ENCODE measurements around the gene NTM. TPM values are rescaled to one million over a fixed set of nuclear protein-coding genes. Genes with fewer than 3 reads are reported as not detected.

The NTM gene
- total and polyA plus RNA-seq, 12 donors: 0.43 to 3.0 (median 1.3) TPM

- no peaks in the 10 kb centered on the region for H3K36me3 ChIP-seq
- H3K4me1 ChIP-seq: peaks cover 0 to 5% (median 0%) of the 10 kb centered on the region in 9 donors
- H3K27me3 ChIP-seq: peaks cover 0 to 80% (median 51%) of the 10 kb centered on the region in 7 donors
- H3K4me3 ChIP-seq: no peak overlapping the region
- intact Hi-C loops (cut with DNase I): loop anchor here in 1 of 10 donors (5.0 kb wide), 1 partner anchor 120 kb away; no protein-coding TSS in a partner anchor
- TF ChIP-seq CTCF (IDR thresholded peaks at IDR 0.05): no peak
- WGBS, 2 donors: 76 to 84% methylated on average over 5 of the region's 5 CpGs
- no peak overlapping the region for H3K27ac ChIP-seq
- ATAC-seq (no peak), DNase-seq (no peak)
- no peaks in the 10 kb centered on the region for H3K9me3 ChIP-seq
These were observed 537.0 kb downstream of the NTM start for GRCh38 chr11:131907371-131907770.

- ATAC-seq: no peak
These were observed 537.9 kb downstream of the NTM start for GRCh38 chr11:131908316-131908715.

GRCh38 chr11:131909426-131910177 is 539.2 kb downstream of the NTM start:
- H3K4me1 ChIP-seq: peaks cover 0 to 5% (median 0%) of the 10 kb centered on the region in 9 donors
- WGBS, 2 donors: 57 to 65% methylated on average over 10 of the region's 10 CpGs
- H3K36me3 ChIP-seq: no peaks in the 10 kb centered on the region
- H3K9me3 ChIP-seq: no peaks in the 10 kb centered on the region
- H3K27ac ChIP-seq: peak overlapping the region in 1 of 10 donors; percentile 39
- DNase-seq (no peak), ATAC-seq (no peak)
- peaks cover 0 to 90% (median 64%) of the 10 kb centered on the region in 7 donors for H3K27me3 ChIP-seq
- TF ChIP-seq CTCF (IDR thresholded peaks at IDR 0.05): no peak
- peak overlapping the region in 1 of 10 donors; percentile 24 for H3K4me3 ChIP-seq
- intact Hi-C loops (cut with DNase I): loop anchor here in 3 of 10 donors (5.0 kb wide), 3 partner anchors 118 to 203 kb away; no protein-coding TSS in a partner anchor

More at GRCh38 chr11:131908316-131908715, 537.9 kb downstream of the NTM start:
- Histone ChIP-seq H3K4me3 (no peak overlapping the region), H3K27me3 (peaks cover 0 to 80% (median 61%) of the 10 kb centered on the region in 7 donors), H3K4me1 (peaks cover 0 to 5% (median 0%) of the 10 kb centered on the region in 9 donors), H3K36me3 (no peaks in the 10 kb centered on the region), H3K9me3 (no peaks in the 10 kb centered on the region), H3K27ac (no peak overlapping the region)
- WGBS, 2 donors: 51 to 79% methylated on average over 2 of the region's 2 CpGs
- DNase-seq: no peak
- intact Hi-C loops (cut with DNase I): loop anchor here in 1 of 10 donors (5.0 kb wide), 1 partner anchor 119 kb away; no protein-coding TSS in a partner anchor
- TF ChIP-seq CTCF (IDR thresholded peaks at IDR 0.05): no peak

- Histone ChIP-seq H3K4me3 (peak overlapping the region in 8 of 10 donors; percentile 14 to 53 (median 33)), H3K4me1 (peaks cover 0 to 5% (median 0%) of the 10 kb centered on the region in 9 donors), H3K27ac (peak overlapping the region in 2 of 10 donors; percentile 20 to 39), H3K36me3 (no peaks in the 10 kb centered on the region), H3K9me3 (no peaks in the 10 kb centered on the region), H3K27me3 (peaks cover 0 to 90% (median 64%) of the 10 kb centered on the region in 7 donors)
- DNase-seq (no peak), ATAC-seq (no peak)
- intact Hi-C loops (cut with DNase I): loop anchor here in 2 of 10 donors (5.0 kb wide), 2 partner anchors 163 to 202 kb away; no protein-coding TSS in a partner anchor
- TF ChIP-seq CTCF (IDR thresholded peaks at IDR 0.05): no peak
- 6% methylated on average over 21 of the region's 21 CpGs for WGBS, 2 donors
These were observed 539.7 kb downstream of the NTM start for GRCh38 chr11:131910178-131910522.
